NCI-H226 (cell line): ENCODE data around the gene ZNF317.
A peak's percentile ranks its signal among the peaks of the same experiment; 100 is the strongest.

Experiments
- DNase-seq: peaks from one replicate; pipeline ENCODE4 v3.0.0-alpha.2; 2015

The ZNF317 gene

DNA sequence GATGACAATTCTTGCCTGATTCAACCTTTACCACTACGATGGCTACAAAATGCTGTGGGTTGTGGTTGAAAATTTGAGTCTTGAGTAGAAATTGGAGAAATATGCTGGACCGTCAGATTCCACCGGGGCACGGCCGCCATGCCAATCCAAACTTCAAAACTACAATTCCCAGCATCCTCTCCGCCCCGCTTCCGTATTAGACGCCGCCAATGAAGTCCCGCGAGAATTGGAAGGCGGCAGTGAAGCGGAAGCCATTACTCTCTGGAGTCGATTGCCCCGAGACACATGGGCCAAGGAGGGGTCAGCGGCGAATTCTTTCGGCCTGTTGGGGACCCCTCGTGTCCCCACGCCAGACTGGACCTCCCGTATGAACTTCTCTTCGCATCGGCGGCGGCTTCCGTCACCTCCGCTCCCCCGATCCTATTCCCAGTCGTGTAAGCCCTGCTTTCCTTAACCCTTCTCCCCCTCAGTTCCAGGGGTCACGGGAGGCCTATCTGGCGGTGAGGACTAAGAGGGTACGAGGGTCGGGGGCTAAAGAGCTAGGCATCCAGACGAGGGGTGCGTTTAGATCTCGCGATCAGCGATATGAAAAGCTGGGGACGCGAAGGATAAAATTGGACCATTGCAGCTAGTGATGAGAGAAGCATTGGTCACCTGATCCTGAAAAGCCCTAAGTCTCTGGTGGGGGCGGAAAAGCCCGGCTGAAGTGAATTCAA, at the start of gene ZNF317:
ZNF317 (plus strand) TSS at position 239 of the 716 bp plus-strand sequence. CDS start 15,620 bp downstream, outside the sequence.
- DNase-seq, result peak; percentile 82

DNA sequence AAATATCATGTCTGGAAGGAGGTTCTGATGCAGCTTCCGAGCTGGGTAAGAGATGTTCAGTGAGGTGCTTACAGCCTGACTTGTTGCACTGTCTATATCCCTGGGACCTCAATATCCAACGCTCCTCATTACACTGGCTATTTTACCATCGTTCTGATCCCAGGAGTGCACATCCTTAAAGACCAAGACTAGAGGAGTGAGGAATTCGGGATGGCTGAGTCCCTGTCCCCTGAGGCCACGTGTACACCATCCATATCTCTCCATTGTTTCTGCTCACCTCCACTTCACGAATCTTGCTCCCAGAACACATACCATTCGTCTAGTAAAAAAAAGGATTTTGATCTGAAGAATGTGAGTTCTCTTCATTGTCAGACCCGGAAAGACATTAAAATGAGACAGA, 32.8 kb upstream of the ZNF317 start, which contains the start of gene OR7G2:
OR7G2 (minus strand) TSS at position 101 of the 400 bp plus-strand sequence. CDS start 4,232 bp downstream, outside the sequence.
- DNase-seq, result no peak

DNA sequence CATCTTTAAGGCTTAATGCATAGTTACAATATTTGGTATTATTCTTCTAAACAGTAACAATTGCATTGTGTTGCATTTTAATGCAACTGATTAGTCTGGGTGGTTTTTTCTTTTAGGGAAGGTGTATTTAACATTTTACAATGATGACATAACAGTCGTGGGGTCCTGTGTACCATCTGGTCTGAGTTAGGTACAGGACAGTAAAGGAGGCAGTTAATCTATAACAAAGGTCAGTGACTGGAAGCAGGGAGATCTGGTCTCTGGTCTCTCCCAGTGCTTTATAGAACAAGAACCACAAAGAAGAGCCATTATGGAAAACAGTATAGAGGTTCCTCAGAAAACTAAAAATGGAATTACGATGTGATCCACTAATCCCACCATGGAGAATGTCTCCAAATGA, 30.2 kb upstream of the ZNF317 start:
- DNase-seq, result no peak

DNA sequence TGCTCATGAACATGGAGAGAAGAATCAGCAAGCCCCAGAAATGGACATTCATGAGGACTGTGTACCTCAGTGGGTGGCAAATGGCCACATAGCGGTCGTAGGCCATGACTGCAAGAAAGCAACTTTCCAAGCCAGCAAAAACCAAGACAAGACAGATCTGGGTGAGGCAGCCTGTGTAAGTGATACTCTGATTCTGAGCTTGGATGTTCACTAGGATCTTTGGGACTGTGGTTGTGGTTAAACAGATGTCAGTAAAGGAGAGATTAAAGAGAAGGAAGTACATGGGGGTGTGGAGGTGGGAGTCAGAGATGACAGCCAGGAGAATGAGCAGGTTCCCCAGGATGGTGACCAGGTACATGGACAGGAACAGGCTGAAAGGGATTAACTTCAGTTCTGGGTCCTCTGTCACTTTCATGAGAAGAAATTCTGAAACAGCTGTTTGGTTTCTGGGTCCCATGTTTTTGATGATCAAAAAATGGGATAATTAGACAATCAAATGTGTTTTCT, 24.8 kb upstream of the ZNF317 start, which contains the start of gene OR7G1:
OR7G1 (minus strand) TSS at position 457 of the 507 bp plus-strand sequence; CDS start at position 457, 0 bp downstream.
- DNase-seq, result no peak

DNA sequence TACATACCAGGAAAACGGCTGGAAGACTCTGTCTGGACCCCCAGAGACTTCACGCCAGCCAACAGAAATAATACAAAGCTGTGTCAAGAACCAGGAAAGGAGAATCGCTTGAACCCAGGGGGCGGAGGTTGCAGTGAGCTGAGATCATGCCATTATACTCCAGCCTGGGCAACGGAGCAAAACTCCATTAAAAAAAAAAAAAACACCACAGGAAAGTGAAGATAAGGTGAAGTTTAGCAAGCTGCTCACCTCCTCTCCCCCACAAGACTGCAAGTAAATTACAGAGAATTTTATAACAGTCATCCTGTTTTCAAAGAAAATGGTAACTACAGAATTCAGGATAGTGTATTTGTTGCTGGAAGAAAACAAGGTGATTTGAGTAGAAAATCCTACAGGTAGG, 23.6 kb upstream of the ZNF317 start:
- no peak for DNase-seq

DNA sequence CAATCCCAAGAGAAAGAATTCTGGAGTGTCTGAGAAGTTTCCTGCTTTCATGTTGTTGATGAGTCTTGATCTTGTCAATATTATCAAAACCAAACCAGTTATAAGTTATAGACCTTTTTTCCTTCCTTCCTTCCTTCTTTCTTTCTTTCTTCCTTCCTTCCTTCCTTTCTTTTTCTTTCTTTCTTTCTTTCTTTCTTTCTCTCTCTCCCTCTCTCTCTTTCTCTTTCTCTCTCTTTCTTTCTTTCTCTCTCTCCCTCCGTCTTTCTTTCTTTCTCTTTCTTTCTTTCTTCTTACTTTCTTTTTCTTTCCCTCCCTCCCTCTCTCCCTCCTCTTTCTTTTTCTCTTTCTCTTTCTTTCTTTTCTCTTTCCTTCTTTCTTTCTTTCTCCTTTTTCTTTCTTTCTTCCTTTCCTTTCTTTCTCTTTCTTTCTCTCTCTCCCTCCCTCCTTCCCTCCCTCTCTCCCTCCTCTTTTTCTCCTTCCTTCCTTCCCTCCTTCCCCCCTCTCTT, 13.2 kb upstream of the ZNF317 start, which contains the start of gene OR7G3:
OR7G3 (minus strand) TSS at position 51 of the 506 bp plus-strand sequence; CDS start at position 51, 0 bp downstream.
- no peak for DNase-seq

DNA sequence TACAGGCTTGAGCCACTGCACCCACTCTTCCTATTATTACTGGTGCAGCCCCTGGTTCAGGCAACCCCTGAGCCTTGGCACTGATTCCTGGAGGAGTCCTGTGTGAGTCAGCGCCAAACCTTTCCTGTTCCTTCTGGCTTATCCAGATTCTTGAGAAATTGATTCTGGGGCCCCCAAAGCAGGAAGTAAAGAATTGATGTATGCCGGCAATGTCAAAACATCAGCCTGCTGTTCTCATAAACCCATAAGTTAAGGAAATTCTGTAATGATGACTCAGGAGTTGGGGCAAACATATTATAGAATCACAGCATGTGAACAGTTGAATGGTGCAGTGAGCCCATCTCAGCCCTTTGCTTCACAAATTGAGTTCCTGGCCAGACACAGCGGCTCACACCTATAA, 12.0 kb upstream of the ZNF317 start:
- peak; percentile 82 for DNase-seq

DNA sequence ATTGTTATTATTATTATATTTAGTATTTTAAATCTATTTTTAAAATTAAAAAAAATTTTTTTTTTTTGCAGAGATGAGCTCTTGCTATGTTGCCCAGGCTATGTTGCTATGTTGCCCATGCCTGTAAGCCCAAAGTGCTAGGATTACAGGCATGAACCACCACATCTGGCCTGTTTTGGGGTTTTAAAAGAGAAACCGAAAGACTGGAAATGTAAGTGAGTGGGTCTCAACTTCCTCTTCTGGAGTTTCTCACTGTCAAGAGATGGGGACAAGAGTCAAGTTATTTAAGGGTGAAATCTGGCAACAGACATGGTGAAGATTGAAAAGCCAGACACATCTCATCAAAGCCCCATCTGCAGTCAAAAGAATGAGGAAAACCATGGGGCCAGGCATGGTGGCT, 9.2 kb upstream of the ZNF317 start:
- DNase-seq, result no peak

DNA sequence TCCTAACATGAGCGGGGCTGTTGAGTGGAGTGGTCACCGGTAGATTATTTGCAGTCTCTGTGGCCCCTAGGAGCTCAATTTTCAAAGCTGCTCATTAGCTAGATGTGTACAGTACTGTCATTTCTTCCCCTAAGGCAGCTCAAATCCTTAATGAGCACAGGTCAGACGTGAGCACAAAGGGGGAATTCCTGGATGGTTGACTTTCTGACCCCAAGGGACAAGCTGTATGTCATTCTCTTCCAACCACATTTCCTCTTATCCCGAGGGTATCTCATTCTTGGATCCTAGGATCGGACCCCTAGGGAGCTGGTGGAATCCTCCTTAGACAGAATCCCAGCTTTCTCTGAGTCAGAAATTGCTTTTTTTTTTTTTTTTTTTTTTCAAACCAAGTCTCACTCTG, 7.8 kb upstream of the ZNF317 start:
- DNase-seq, result no peak

DNA sequence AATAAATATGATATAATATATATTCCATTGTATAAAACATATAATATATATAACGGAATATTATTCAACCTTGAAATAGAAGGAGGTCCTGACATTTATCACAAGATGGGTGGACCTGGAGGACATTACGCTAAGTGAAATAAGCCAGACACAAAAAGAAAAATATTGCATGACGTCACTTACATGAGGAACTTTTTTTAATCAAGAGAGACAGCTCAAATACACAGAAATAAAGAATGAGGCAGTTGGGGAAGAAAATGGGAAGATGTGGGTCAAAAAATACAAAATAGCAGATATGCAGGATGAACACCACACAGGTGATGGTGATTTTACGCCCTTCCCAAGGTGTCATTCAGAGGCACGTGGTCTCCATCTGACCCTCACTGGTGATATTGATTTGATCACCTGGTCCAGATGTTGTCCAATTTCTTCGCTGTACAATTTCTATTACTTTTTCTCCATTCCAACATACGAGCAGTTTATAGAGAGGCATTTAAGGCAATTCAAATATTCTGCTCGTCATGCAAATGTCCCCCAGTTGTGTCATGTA, 513 bp upstream of the ZNF317 start:
- DNase-seq, result no peak

DNA sequence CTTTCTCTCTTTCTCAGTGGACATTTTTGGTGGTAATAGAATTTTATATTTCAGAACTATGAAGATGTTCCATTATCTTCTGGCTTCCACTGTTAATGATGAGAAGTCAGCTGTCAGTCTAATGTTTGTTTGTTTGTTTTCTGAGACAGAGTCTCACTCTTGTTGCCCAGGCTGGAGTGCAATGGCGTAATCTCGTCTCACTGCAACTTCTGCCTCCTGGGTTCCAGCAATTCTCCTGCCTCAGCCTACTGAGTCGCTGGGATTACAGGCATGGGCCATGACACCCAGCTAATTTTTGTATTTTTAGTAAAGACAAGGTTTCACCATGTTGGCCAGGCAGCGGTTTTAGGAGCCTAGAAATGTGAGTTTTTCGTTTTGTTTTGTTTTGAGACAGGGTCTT, 4.7 kb downstream of the ZNF317 start:
- DNase-seq, result no peak

DNA sequence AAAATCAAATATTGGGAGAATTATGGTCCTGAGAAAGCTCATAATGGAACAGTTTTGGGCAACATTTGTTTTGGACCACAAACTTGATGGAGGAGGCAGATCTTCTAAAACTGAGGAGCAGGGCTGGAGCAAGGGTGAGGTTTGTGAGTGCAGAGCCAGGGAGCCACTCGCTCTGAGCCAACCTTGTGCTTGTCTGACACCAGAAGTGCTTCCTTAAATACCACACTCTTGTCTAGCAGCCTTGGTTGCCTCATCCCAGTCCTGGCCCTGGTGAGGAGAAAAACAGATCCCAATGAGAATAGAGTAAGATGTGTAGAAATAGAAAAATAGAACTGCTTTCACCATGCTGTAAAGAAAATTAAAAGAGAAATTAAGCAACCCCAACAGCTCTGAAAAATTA, 6.7 kb downstream of the ZNF317 start:
- no peak for DNase-seq

DNA sequence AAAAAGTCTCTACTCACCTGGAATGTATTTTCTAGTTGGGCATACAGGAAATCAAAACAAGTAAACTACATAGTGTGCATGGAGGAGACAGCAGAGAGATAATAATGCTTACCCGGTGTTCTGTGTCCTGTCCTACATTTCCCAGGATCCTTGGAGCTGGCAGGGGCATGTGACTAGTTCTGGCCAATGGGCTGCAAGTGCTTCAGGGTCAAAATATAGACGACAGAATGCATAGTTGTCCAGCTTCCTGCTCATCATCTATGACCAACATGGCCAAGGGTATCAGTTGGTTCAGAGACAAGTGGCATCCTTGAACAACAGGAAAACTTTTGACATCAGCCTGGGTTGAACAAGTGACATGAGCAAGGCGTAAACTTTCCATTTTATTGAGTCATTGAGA, 8.5 kb downstream of the ZNF317 start:
- no peak for DNase-seq

DNA sequence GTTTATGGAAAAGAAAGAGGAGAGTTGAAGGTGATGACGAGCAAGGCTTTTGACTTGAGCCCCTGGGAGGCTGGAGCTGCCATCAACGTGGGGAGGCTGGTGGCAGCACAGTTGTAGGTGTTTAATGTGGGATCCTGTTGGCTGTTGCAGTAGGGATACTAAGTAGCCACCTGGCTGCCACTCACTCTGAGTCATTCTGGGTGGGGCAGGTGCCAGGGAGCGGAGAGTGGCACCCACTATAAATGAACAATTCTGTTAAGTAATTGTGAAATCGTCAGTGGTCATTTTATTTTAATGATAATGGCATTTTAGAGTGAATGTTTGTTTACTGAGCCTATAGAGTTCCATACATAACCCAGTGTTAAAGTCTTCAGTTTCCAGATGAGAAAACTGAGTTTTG, 9.8 kb downstream of the ZNF317 start:
- no peak for DNase-seq

DNA sequence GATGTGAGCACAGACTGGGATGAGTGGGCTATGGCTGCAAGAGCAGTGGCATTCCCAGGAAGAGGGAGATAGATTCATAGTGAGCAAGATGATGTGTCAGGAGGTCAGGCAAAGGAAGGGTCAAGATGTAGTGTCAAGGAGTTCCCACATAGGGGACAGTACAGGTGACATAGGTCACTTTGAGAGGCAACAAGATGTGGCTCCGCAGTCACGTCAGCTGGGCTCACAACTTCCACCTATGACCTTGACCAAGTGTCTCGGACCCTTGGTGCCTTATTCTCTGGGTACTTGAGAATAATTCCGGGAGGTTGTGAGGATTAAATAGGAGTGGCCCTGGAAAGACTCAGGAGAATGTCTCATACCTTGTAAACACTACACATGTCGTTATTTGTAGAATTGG, 10.5 kb downstream of the ZNF317 start:
- no peak for DNase-seq

DNA sequence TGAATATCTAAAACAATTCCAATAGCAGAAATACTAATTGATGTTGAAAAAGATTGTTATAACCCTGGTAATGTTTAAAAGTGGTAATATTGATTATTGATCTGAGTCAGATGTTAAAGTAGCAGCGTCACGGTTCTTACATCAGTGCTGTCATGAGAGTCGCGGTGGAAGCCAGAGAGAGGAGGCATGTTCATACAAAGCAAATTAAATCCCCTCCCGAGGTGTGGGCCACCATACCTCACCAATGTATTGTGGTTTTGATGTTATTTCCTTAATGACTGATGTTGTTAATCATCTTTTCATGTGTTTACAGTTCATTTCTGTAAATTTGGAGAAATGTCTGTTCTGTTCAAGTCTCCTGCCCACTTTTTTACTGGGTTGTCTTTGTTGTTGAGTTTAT, 11.2 kb downstream of the ZNF317 start:
- DNase-seq, result no peak

DNA sequence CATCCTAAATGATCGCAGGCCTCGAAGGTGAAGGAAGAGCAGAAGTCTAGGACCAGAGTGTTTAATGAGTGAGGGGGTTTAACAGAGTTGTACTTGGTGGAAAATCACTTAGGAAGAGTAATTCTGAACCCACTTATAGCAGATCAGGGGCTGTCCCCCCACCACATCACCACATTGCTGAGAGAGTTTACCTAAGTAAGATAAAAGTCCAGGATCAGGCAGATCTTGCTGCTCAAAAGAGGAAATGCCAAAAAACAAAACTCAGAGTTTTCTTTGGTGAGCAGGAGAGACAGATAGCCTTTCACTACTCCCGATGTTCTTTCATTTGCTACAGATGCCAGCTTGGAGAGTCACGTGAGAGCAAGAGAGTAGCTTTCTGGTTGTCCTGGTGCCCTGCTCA, 15.4 kb downstream of the ZNF317 start:
- no peak for DNase-seq

DNA sequence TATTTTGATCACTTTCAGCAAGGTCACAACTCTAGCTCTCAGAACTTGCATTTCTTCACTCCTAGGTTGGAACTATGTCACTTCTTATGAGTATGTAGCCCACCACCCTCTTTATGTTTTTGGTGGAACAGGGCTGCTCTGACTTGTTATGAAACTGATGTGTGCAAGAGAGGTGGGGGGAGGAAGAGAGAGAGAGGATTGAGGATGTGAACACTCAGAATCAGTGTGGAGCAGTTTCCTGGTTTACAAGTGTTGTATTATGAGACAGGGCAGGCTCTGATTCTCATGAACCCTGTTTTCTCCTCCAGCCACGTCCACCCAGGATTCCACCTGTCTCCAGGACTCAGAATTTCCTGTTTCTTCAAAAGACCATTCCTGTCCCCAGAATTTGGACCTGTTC, 16.1 kb downstream of the ZNF317 start:
- DNase-seq, result no peak

DNA sequence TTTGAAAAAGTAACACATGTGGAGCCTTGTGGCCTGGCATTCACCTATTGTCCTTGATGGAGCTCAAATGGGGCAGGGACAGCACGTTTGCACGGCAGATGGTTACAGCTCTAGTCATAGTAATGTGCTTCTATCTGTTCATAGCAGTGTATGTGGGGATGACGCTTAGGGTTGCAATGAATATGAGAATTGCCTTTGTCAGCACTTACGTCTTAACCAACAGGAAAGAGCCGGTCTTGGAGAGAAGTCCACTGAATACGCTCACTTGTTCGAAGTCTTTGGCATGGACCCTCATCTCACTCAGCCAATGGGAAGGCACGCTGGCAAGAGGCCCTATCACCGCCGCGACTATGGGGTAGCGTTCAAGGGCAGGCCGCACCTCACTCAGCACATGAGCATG, 19.7 kb downstream of the ZNF317 start:
- DNase-seq, result no peak

DNA sequence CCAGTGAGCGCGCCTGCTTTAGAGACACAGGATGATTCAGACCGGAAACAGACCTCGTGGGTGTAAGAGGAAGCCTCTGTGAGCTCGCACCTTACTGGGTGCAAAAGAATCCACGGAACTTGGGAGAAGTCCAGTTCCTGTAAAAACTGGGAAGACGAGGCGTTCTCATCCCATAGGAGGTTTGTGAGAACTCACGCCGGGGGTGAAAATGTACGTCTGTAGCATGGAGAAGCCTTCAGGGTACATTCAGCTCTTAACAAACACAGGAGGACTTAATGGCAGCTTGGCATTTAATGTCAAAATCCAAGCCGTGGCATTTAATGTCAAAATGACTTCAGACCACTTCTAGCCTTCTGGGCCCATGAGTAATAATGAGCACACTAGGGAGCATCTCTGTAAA, 21.2 kb downstream of the ZNF317 start:
- DNase-seq, result no peak

DNA sequence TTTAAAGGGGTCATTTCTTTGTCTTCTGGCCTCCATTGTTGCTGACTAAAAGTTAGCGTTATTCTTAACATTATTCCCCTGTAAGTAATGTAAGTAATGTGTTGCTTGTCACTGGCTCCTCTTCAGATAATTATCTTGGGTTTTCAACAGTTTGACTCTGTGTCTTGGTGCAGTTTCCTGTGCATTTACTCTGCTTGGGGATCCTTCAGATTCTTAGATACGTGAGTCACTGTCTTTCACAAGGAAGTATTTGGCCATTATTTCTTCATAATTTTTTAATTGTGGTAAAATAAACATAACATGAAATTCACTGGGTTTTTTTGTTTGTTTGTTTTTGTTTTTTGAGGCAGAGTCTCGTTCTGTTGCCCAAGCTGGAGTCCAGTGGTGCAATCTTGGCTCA, 25.1 kb downstream of the ZNF317 start:
- DNase-seq, result no peak

DNA sequence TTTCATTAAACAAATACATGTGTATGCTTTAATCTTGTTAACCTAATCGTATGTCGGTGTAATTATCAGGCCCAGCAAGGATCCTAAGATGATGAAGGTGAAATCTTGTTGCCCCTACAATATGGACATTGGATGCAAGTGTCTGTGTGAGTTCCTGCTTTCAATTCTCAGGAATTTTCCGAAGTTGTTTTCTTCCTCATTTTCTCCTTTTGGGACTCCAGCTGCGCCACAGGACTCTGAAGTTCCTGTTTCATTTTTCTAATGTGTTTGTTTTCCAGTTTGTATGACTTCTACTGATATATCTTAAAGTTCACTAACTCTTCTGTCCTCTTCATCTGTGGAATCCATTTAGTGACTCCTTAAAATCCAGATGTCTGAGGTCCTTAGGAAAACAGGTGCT, 26.6 kb downstream of the ZNF317 start:
- no peak for DNase-seq

DNA sequence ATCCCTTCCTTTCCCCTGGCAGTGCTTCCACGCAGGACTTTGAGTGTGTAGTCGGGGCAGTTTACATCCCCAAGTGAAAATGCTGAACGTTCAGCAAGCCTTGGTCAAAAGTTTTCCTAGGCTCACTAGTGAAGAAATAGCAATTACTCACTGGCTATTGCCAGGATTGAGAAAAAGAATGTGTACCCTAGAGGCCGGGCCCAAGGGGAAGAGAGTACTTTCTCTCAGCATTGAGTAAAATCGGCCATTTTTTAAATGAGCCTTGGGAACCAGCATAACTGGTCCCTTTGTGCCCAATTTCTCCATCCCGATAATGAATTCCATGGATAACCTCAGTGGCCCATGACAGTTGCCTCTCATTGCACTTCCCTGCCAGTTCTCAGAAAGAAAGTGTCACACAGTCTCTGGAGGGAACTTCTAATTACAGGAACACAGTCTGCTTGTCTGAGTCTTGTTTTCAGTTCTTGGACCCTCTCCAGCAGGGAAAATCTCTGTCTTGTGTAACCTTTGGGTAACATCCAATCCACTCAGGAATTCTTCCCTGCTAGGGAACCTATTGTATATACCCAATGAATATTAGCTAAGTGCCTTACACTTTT, 31.3 kb downstream of the ZNF317 start:
- DNase-seq, result no peak

DNA sequence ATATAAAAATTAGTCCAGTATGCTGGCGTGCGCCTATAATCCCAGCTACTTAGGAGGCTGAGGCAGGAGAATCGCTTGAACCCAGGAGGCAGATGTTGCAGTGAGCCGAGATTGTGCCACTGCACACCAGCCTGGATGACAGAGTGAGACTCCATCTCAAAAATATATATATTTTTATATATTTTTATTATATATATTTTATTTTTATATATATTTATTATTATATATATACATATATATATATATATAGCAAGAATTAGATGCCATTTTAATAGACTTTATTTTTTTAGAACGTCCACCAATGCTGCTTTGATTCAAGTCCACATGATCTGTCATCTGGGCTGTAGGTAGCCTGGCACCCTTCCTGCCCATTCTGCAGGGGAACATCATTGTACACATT, 35.1 kb downstream of the ZNF317 start:
- DNase-seq, result no peak
